ENCODE measurements around the gene DNAJC6. TPM values are rescaled to one million over a fixed set of nuclear protein-coding genes. Genes with fewer than 3 reads are reported as not detected.

DNAJC6 gene
- total and polyA plus RNA-seq, 2 of the 13 experiments (the other 11 are each of a cell fraction or from before 2014, with no cell fraction given), result 1.0 to 1.6 TPM

DNA sequence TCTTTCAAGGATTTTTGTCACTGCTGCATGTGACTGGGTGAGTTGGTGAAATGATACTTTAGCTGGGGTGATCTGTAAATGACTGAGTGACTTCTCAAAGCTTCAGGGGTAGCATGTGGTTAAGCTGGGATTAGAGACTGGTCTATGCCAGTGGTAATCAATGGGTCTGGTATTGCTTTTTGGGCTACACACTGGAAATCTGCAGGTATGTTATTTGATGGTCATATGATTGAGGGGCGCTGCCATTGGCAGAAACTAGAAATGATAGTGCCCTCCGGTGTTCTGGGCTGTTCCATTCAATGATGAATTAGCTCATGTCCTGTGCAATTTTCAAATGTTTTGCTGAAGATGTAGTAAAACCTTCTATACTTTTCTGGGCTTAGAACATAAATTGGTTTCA lies 39.7 kb upstream of the DNAJC6 start (continued):
- TF ChIP-seq, protein P1, sequence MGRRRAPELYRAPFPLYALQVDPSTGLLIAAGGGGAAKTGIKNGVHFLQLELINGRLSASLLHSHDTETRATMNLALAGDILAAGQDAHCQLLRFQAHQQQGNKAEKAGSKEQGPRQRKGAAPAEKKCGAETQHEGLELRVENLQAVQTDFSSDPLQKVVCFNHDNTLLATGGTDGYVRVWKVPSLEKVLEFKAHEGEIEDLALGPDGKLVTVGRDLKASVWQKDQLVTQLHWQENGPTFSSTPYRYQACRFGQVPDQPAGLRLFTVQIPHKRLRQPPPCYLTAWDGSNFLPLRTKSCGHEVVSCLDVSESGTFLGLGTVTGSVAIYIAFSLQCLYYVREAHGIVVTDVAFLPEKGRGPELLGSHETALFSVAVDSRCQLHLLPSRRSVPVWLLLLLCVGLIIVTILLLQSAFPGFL (CRISPR knock-in tag; IDR thresholded peaks at IDR 0.05), result no peak
- TF ChIP-seq ZSCAN31 (CRISPR knock-in tag; IDR thresholded peaks at IDR 0.05; ENCODE audit: low read depth), result no peak
- TF ChIP-seq ZNF230 (CRISPR knock-in tag; IDR thresholded peaks at IDR 0.05), result no peak
- no peak for TF ChIP-seq SMAD9 (CRISPR knock-in tag; IDR thresholded peaks at IDR 0.05)

DNA sequence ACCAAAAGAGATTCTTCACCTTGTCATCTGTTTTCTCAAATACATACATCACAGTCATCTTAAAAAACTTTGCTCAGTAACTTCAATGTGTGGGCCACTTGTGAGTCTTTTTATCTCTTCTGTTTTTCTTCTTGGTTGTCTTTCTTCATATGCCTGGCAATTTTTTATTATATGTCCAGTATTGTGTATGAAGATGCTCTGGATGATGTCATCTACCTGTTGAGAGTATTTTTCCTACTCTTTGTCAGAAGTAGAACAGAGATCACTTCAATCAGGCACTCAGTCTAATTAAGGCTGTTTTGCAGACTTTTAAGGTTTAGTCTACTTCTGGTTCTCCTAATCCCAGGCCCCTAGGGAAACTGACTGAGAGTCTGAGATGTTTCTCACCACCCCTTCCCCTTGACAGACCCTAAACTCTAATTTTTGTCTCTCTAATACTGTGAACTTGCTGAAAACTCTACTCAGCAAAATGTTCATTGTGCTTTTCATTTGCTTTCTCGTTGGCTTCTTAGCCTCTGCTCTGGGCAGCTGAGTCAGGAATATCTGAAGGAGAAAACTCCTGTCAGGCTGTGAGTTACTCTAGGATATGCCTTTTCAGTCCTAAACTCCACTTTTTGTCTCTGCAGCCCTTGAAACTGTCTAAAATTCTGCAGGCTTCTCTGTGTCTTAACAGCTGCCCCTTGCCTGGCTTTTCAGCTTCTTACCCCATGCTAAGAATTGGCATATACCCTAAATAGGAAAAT lies 33.0 kb upstream of the DNAJC6 start:
- 62% methylated on average over 1 of the region's 1 CpG for WGBS (ENCODE audit: low lambda C conversion rate)
- no peaks in the 10 kb centered on the region for H3K4me1 ChIP-seq (ENCODE audit: insufficient read depth, low read length)
- H3K27me3 ChIP-seq (ENCODE audit: control insufficient read depth in 1 of 2, insufficient read depth in 2 of 2, low read length in 2 of 2), result no peaks in the 10 kb centered on the region
- DNase-seq (ENCODE audit: low spot score) (no peak), ATAC-seq (no peak), FAIRE-seq (no peak)
- no peaks in the 10 kb centered on the region for H3K79me2 ChIP-seq (ENCODE audit: insufficient read depth, low read length)
- POLR2A ChIA-PET, result no interaction called here
- H4K20me1 ChIP-seq (ENCODE audit: insufficient read depth, low read length), result no peaks in the 10 kb centered on the region
- no peak overlapping the region for H3K9ac ChIP-seq (ENCODE audit: insufficient read depth, low read depth, low read length)
- in situ Hi-C loops (cut with HindIII; ENCODE audit: extremely low pct_ligation_motif_present, low pct_unique_long_range_greater_than_20kb), result no loop called here
- peak; percentile 51; the same call in 1 of the 2 replicates for TF ChIP-seq ATF7 (IDR thresholded peaks at IDR 0.05)
- no peak for TF ChIP-seq ATF7 (CRISPR knock-in tag; IDR thresholded peaks at IDR 0.05)
- TF ChIP-seq REPIN1 (CRISPR knock-in tag; IDR thresholded peaks at IDR 0.05; ENCODE audit: borderline replicate concordance, low read depth), result no peak
- H2AFZ ChIP-seq (ENCODE audit: low read length), result no peak overlapping the region
- no peaks in the 10 kb centered on the region for H3K36me3 ChIP-seq (replicated peaks in 1 of 2; ENCODE audit: control insufficient read depth in 1 of 2, insufficient read depth in 2 of 2, low read length in 2 of 2)
- H3K4me2 ChIP-seq (ENCODE audit: low read depth, low read length), result no peak overlapping the region
- intact Hi-C loops (cut with micrococcal nuclease; ENCODE audit: unreplicated experiment), result no loop called here
- H3K27ac ChIP-seq (ENCODE audit: extremely low read length, insufficient read depth, low read length), result no peak overlapping the region
- no peak overlapping the region for H3K4me3 ChIP-seq (replicated peaks in 1 of 3; ENCODE audit: insufficient read depth in 1 of 3, low read depth in 2 of 3, low read length in 3 of 3)
- no TSS peak for BruUV-seq (replicated peaks)
- H3K9me3 ChIP-seq (ENCODE audit: low read length), result no peaks in the 10 kb centered on the region
- CTCF ChIA-PET (ENCODE audit: low intra/inter-chr PET ratio, low total read pairs), result no interaction called here
